Sciatic nerve (tissue), 2 donors: Measurements from ENCODE around the gene CXCL6. TPM values are rescaled to one million over a fixed set of nuclear protein-coding genes. Genes with fewer than 3 reads are reported as not detected.

Source experiments
- ATAC-seq: fragments of 200-7000 bp; cut with Tn5 transposase; one replicate; pipeline ENCODE4 v1.9.1; 2020; ENCODE audit warnings: mild to moderate bottlenecking, moderate library complexity
- DNase-seq: peaks from one replicate; pipeline ENCODE4 v3.0.0-alpha.2; 2020; ENCODE audit warnings: low spot score
- intact Hi-C: fragments of 100-400 bp; cut with DNase I; formaldehyde crosslinking; loops from one replicate; pipeline ENCODE4 v1.14.2; 2022
- total RNA-seq: library from RNA; stranded (reverse); fragmentation: NEBNext Ultra II Directional; extraction: Animal tissue kit (Norgen Biotek cat#: 25700); gene quantifications from one replicate; pipeline ENCODE4 v1.2.1, GENCODE V29; 2021
- donor health status: DM: no; HTN: no; CAD: no.
- donor health status: DM: no; HTN: no; CAD: no.

Gene CXCL6
- total RNA-seq, 1 donor from 2014 or later: 2.8 TPM

GRCh38 chr4:73864365-73864764 is 27.9 kb downstream of the CXCL6 start:
- DNase-seq: no peak
- intact Hi-C loops: no loop called here
- ATAC-seq: no peak

- ATAC-seq: no peak
- intact Hi-C loops: no loop called here
These were observed 28.5 kb downstream of the CXCL6 start for GRCh38 chr4:73864961-73865360.

GRCh38 chr4:73865431-73866096 is 29.1 kb downstream of the CXCL6 start:
- DNase-seq: no peak
- intact Hi-C loops: no loop called here
- no peak for ATAC-seq

More at GRCh38 chr4:73864961-73865360, 28.5 kb downstream of the CXCL6 start:
- DNase-seq: no peak

GRCh38 chr4:73866246-73866645 is 29.8 kb downstream of the CXCL6 start:
- DNase-seq: no peak
- ATAC-seq: no peak
- intact Hi-C loops: no loop called here

GRCh38 chr4:73867783-73868182 is 31.3 kb downstream of the CXCL6 start:
- ATAC-seq: no peak
- intact Hi-C loops: no loop called here
- no peak for DNase-seq

GRCh38 chr4:73868206-73869129 is 32.0 kb downstream of the CXCL6 start:
- intact Hi-C loops: no loop called here
- DNase-seq (no peak), ATAC-seq (peak; percentile 31)

GRCh38 chr4:73869130-73870055 is 32.9 kb downstream of the CXCL6 start, which contains the start of gene CXCL1:
Gene CXCL1, plus strand, starts transcription at chr4:73869393. Its CDS starts 78 bp downstream, at chr4:73869471.
- DNase-seq (peak; percentile 72), ATAC-seq (peak; percentile 75)
- intact Hi-C loops: no loop called here

- ATAC-seq (no peak), DNase-seq (no peak)
- intact Hi-C loops: no loop called here
These were observed 33.8 kb downstream of the CXCL6 start for GRCh38 chr4:73870260-73870659.

- intact Hi-C loops: no loop called here
- ATAC-seq (no peak), DNase-seq (no peak)
These were observed 34.3 kb downstream of the CXCL6 start for GRCh38 chr4:73870768-73871167.

- ATAC-seq: no peak
- intact Hi-C loops: no loop called here
- DNase-seq: no peak
These were observed 35.2 kb downstream of the CXCL6 start for GRCh38 chr4:73871511-73872310.

GRCh38 chr4:73872316-73873108 is 36.0 kb downstream of the CXCL6 start:
- peak; percentile 27 for ATAC-seq
- intact Hi-C loops: no loop called here

GRCh38 chr4:73874386-73874785 is 37.9 kb downstream of the CXCL6 start:
- ATAC-seq (no peak), DNase-seq (no peak)
- intact Hi-C loops: no loop called here

More at GRCh38 chr4:73872316-73873108, 36.0 kb downstream of the CXCL6 start:
- no peak for DNase-seq

- no peak for ATAC-seq
- no peak for DNase-seq
- intact Hi-C loops: no loop called here
These were observed 38.9 kb downstream of the CXCL6 start for GRCh38 chr4:73875401-73875800.

GRCh38 chr4:73883306-73883705 is 46.8 kb downstream of the CXCL6 start:
- DNase-seq (no peak), ATAC-seq (no peak)
- intact Hi-C loops: no loop called here

- intact Hi-C loops: no loop called here
- DNase-seq (no peak), ATAC-seq (no peak)
These were observed 49.2 kb downstream of the CXCL6 start for GRCh38 chr4:73885574-73886267.
